Stomach (tissue), 4 donors: ENCODE data around the gene PLCG1.

Experiments used
- CTCF ChIP-seq, 7 experiments: fragments of 450-650 bp in 4 of 7; fragments of 200-600 bp in 3 of 7; sonication (generic) in 3 of 7; IDR thresholded peaks; one replicate each; pipeline ENCODE4 v1.5.1; 2016 to 2019; ENCODE audit warnings: antibody characterized with exemption in 7 of 7, control low read depth in 2 of 7, mild to moderate bottlenecking in 1 of 7
- POLR2A ChIP-seq, 4 donors: fragments of 450-650 bp; IDR thresholded peaks; one replicate each; pipeline ENCODE4 v1.6.1; 2016; ENCODE audit warnings: antibody characterized with exemption in 4 of 4, control low read depth in 2 of 4, mild to moderate bottlenecking in 1 of 4, moderate library complexity in 1 of 4
- POLR2AphosphoS5 ChIP-seq, 3 donors: sonication (generic); formaldehyde crosslinking; IDR thresholded peaks; one replicate each; pipeline ENCODE4 v1.6.1; 2016; ENCODE audit warnings: antibody characterized with exemption in 3 of 3

GRCh38 chr20:41198443-41198842, 61.1 kb downstream of the PLCG1 start:
- TF ChIP-seq CTCF (IDR thresholded peaks at IDR 0.05) (no peak), POLR2A (IDR thresholded peaks at IDR 0.05) (no peak), POLR2AphosphoS5 (IDR thresholded peaks at IDR 0.05) (no peak)
